ENCODE measurements around the gene PPM1G. TPM values are rescaled to one million over a fixed set of nuclear protein-coding genes. Genes with fewer than 3 reads are reported as not detected.

The PPM1G gene
- polyA plus RNA-seq, 1 experiment: 48.6 TPM

- CTCF ChIA-PET: no interaction called here
- H3K4me3 ChIP-seq (ENCODE audit: low read depth, low read length): no peak overlapping the region
- no peak for TF ChIP-seq CTCF (IDR thresholded peaks at IDR 0.05; ENCODE audit: low read depth, low read length)
- DNase-seq (ENCODE audit: low read depth, low spot score): no peak
- no peaks in the 10 kb centered on the region for H3K9me3 ChIP-seq (ENCODE audit: control insufficient read depth, insufficient read depth, low read length)
- H3K27me3 ChIP-seq (ENCODE audit: control insufficient read depth, insufficient read depth, low read length): no peaks in the 10 kb centered on the region
- POLR2A ChIA-PET: no interaction called here
- H3K27ac ChIP-seq (ENCODE audit: low read depth, low read length): no peak overlapping the region
Measured at GRCh38 chr2:27390822-27391679, 18.3 kb downstream of the PPM1G start.

GRCh38 chr2:27381577-27382181, 27.7 kb downstream of the PPM1G start:
- Histone ChIP-seq H3K9me3 (ENCODE audit: control insufficient read depth, insufficient read depth, low read length) (no peaks in the 10 kb centered on the region; the same call in 1 of the 2 replicates), H3K27me3 (ENCODE audit: control insufficient read depth, insufficient read depth, low read length) (no peaks in the 10 kb centered on the region), H3K27ac (ENCODE audit: low read depth, low read length) (no peak overlapping the region), H3K4me3 (ENCODE audit: low read depth, low read length) (no peak overlapping the region)
- ChIA-PET POLR2A (interaction anchor here (0.6 to 2.3 kb wide), 2 partner anchors 25 to 164 kb away, joined by 4 to 8 read pairs; partner anchors contain the start of gene GTF3C2), CTCF (no interaction called here)
- no peak for TF ChIP-seq CTCF (IDR thresholded peaks at IDR 0.05; ENCODE audit: low read depth, low read length)
- no peak for DNase-seq (ENCODE audit: low read depth, low spot score)

GRCh38 chr2:27380626-27381545, 28.5 kb downstream of the PPM1G start, which contains the start of gene ZNF513:
ZNF513 (minus strand) TSS chr2:27380734; CDS start chr2:27380526, 208 bp downstream.
- ChIA-PET CTCF (interaction anchor here (2.2 kb wide), 1 partner anchor 11 kb away, joined by 10 read pairs; the partner anchor contains the start of genes EIF2B4 and SNX17), POLR2A (interaction anchor here (0.6 to 3.0 kb wide), 6 partner anchors 11 to 216 kb away, joined by 3 to 34 read pairs (median 6); partner anchors contain the start of genes EIF2B4, GTF3C2, NRBP1 and SNX17)
- Histone ChIP-seq H3K9me3 (ENCODE audit: control insufficient read depth, insufficient read depth, low read length) (no peaks in the 10 kb centered on the region; the same call in 1 of the 2 replicates), H3K27ac (ENCODE audit: low read depth, low read length) (peak within 1 kb of the TSS; percentile 95), H3K27me3 (ENCODE audit: control insufficient read depth, insufficient read depth, low read length) (no peaks in the 10 kb centered on the region), H3K4me3 (ENCODE audit: low read depth, low read length) (peak within 1 kb of the TSS; percentile 88)
- TF ChIP-seq CTCF (IDR thresholded peaks at IDR 0.05; ENCODE audit: low read depth, low read length): no peak
- peak; percentile 84 for DNase-seq (ENCODE audit: low read depth, low spot score)

GRCh38 chr2:27379836-27380625, 29.4 kb downstream of the PPM1G start:
- TF ChIP-seq CTCF (IDR thresholded peaks at IDR 0.05; ENCODE audit: low read depth, low read length): no peak
- H3K27ac ChIP-seq (ENCODE audit: low read depth, low read length): peak overlapping the region; percentile 95
- no peaks in the 10 kb centered on the region; the same call in 1 of the 2 replicates for H3K9me3 ChIP-seq (ENCODE audit: control insufficient read depth, insufficient read depth, low read length)
- ChIA-PET POLR2A (interaction anchor here (0.5 to 3.0 kb wide), 8 partner anchors 10 to 217 kb away, joined by 3 to 34 read pairs (median 4); partner anchors contain the start of genes EIF2B4, GTF3C2, NRBP1 and SNX17), CTCF (interaction anchor here (1.1 to 2.2 kb wide), 2 partner anchors 10 to 62 kb away, joined by 4 to 10 read pairs; partner anchors contain the start of genes EIF2B4 and SNX17)
- peak overlapping the region; percentile 88 for H3K4me3 ChIP-seq (ENCODE audit: low read depth, low read length)
- DNase-seq (ENCODE audit: low read depth, low spot score): no peak
- H3K27me3 ChIP-seq (ENCODE audit: control insufficient read depth, insufficient read depth, low read length): no peaks in the 10 kb centered on the region

Measured in AG04450 (cell line).